ENCODE data around the gene TMEM221. TPM values are rescaled to one million over a fixed set of nuclear protein-coding genes. Genes with fewer than 3 reads are reported as not detected.
A peak's percentile ranks its signal among the peaks of the same experiment; 100 is the strongest.

The TMEM221 gene
- total and polyA plus RNA-seq, 10 of the 15 experiments (the other 5 are each of a cell fraction or from before 2014, with no cell fraction given), result 0.04 to 0.24 TPM; not detected in 8

DNA sequence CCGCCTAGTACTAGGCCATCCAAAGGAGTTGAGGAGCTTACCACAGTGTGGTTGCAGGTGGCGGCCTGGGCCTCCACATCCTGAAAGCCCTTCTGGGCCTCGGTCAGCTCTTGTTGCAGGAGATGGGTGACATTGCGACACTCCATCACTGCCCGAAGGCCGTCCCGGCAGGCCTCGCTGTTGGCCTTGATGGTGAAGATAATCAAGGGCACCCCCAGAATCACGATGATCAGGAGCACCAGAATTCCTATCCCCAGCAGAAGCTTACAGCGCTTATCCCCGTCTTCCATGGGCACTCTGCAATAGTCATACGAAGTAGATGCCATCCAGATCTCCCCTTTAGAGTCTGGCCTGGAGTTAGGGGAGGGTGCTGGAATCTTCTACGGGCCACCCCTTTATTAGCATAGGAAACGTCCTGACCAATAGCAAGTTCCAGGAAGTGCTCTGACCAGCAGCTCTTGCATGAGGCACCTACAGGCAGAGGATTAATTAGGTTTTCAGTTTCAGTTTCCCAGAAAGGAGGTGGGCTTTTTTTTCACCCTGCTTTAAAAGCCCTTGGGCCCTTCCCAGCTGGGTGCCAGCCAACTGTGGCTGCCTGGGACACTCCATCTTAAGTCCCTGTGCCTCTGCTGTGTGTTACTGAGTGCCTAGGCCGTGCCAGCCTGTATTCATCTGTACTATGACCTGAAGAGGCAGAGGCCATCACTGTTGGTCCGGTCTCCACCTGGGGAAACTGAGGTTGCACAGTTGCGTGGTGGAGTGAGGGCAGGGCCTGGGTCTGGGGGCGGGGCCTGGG is 43.0 kb downstream of the TMEM221 start, which contains the start of gene BST2 (continued):
- TF ChIP-seq ZNF217 (IDR thresholded peaks at IDR 0.05), result no peak
- no peak for TF ChIP-seq SMAD5 (IDR thresholded peaks at IDR 0.05; ENCODE audit: low read depth)
- peak; percentile 80 for TF ChIP-seq MEF2B (IDR thresholded peaks at IDR 0.05; ENCODE audit: partially characterized antibody, poor library complexity, severe bottlenecking)
- TF ChIP-seq TCF3 (IDR thresholded peaks at IDR 0.05; ENCODE audit: borderline replicate concordance, insufficient read depth, low read depth, low read length), result peak; percentile 62; the same call in 1 of the 2 replicates
- peak; percentile 58 for TF ChIP-seq IKZF1 (conservative IDR thresholded peaks at IDR 0.05)
- TF ChIP-seq, protein P1, sequence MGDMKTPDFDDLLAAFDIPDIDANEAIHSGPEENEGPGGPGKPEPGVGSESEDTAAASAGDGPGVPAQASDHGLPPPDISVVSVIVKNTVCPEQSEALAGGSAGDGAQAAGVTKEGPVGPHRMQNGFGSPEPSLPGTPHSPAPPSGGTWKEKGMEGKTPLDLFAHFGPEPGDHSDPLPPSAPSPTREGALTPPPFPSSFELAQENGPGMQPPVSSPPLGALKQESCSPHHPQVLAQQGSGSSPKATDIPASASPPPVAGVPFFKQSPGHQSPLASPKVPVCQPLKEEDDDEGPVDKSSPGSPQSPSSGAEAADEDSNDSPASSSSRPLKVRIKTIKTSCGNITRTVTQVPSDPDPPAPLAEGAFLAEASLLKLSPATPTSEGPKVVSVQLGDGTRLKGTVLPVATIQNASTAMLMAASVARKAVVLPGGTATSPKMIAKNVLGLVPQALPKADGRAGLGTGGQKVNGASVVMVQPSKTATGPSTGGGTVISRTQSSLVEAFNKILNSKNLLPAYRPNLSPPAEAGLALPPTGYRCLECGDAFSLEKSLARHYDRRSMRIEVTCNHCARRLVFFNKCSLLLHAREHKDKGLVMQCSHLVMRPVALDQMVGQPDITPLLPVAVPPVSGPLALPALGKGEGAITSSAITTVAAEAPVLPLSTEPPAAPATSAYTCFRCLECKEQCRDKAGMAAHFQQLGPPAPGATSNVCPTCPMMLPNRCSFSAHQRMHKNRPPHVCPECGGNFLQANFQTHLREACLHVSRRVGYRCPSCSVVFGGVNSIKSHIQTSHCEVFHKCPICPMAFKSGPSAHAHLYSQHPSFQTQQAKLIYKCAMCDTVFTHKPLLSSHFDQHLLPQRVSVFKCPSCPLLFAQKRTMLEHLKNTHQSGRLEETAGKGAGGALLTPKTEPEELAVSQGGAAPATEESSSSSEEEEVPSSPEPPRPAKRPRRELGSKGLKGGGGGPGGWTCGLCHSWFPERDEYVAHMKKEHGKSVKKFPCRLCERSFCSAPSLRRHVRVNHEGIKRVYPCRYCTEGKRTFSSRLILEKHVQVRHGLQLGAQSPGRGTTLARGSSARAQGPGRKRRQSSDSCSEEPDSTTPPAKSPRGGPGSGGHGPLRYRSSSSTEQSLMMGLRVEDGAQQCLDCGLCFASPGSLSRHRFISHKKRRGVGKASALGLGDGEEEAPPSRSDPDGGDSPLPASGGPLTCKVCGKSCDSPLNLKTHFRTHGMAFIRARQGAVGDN (IDR thresholded peaks at IDR 0.05), result 0 out of 2 replicates have a peak, but pooled peaks have one; percentile 13
- TF ChIP-seq, protein P2, sequence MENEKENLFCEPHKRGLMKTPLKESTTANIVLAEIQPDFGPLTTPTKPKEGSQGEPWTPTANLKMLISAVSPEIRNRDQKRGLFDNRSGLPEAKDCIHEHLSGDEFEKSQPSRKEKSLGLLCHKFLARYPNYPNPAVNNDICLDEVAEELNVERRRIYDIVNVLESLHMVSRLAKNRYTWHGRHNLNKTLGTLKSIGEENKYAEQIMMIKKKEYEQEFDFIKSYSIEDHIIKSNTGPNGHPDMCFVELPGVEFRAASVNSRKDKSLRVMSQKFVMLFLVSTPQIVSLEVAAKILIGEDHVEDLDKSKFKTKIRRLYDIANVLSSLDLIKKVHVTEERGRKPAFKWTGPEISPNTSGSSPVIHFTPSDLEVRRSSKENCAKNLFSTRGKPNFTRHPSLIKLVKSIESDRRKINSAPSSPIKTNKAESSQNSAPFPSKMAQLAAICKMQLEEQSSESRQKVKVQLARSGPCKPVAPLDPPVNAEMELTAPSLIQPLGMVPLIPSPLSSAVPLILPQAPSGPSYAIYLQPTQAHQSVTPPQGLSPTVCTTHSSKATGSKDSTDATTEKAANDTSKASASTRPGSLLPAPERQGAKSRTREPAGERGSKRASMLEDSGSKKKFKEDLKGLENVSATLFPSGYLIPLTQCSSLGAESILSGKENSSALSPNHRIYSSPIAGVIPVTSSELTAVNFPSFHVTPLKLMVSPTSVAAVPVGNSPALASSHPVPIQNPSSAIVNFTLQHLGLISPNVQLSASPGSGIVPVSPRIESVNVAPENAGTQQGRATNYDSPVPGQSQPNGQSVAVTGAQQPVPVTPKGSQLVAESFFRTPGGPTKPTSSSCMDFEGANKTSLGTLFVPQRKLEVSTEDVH (IDR thresholded peaks at IDR 0.05; ENCODE audit: low read depth, partially characterized antibody), result no peak
- no peak for TF ChIP-seq TCF7 (IDR thresholded peaks at IDR 0.05; ENCODE audit: borderline replicate concordance)
- TF ChIP-seq, protein P3, sequence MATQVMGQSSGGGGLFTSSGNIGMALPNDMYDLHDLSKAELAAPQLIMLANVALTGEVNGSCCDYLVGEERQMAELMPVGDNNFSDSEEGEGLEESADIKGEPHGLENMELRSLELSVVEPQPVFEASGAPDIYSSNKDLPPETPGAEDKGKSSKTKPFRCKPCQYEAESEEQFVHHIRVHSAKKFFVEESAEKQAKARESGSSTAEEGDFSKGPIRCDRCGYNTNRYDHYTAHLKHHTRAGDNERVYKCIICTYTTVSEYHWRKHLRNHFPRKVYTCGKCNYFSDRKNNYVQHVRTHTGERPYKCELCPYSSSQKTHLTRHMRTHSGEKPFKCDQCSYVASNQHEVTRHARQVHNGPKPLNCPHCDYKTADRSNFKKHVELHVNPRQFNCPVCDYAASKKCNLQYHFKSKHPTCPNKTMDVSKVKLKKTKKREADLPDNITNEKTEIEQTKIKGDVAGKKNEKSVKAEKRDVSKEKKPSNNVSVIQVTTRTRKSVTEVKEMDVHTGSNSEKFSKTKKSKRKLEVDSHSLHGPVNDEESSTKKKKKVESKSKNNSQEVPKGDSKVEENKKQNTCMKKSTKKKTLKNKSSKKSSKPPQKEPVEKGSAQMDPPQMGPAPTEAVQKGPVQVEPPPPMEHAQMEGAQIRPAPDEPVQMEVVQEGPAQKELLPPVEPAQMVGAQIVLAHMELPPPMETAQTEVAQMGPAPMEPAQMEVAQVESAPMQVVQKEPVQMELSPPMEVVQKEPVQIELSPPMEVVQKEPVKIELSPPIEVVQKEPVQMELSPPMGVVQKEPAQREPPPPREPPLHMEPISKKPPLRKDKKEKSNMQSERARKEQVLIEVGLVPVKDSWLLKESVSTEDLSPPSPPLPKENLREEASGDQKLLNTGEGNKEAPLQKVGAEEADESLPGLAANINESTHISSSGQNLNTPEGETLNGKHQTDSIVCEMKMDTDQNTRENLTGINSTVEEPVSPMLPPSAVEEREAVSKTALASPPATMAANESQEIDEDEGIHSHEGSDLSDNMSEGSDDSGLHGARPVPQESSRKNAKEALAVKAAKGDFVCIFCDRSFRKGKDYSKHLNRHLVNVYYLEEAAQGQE (IDR thresholded peaks at IDR 0.05; ENCODE audit: low read depth, low read length), result no peak
- TF ChIP-seq, protein P4, sequence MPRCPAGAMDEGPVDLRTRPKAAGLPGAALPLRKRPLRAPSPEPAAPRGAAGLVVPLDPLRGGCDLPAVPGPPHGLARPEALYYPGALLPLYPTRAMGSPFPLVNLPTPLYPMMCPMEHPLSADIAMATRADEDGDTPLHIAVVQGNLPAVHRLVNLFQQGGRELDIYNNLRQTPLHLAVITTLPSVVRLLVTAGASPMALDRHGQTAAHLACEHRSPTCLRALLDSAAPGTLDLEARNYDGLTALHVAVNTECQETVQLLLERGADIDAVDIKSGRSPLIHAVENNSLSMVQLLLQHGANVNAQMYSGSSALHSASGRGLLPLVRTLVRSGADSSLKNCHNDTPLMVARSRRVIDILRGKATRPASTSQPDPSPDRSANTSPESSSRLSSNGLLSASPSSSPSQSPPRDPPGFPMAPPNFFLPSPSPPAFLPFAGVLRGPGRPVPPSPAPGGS (IDR thresholded peaks at IDR 0.05; ENCODE audit: borderline replicate concordance, insufficient read depth, low read depth, low read length, poor library complexity, severe bottlenecking), result no peak
- TF ChIP-seq, protein P5, sequence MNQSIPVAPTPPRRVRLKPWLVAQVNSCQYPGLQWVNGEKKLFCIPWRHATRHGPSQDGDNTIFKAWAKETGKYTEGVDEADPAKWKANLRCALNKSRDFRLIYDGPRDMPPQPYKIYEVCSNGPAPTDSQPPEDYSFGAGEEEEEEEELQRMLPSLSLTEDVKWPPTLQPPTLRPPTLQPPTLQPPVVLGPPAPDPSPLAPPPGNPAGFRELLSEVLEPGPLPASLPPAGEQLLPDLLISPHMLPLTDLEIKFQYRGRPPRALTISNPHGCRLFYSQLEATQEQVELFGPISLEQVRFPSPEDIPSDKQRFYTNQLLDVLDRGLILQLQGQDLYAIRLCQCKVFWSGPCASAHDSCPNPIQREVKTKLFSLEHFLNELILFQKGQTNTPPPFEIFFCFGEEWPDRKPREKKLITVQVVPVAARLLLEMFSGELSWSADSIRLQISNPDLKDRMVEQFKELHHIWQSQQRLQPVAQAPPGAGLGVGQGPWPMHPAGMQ (IDR thresholded peaks at IDR 0.05; ENCODE audit: borderline replicate concordance), result no peak
- no peak for TF ChIP-seq KDM1A (IDR thresholded peaks at IDR 0.05; ENCODE audit: borderline replicate concordance)
- TF ChIP-seq HCFC1 (IDR thresholded peaks at IDR 0.05; ENCODE audit: low read length), result no peak
- no peak for TF ChIP-seq NRF1 (conservative IDR thresholded peaks at IDR 0.05; ENCODE audit: low read depth, low read length)
- TF ChIP-seq ZBED1 (IDR thresholded peaks at IDR 0.05; ENCODE audit: borderline replicate concordance), result no peak
